H1 (cell line): ENCODE results near the gene CRACDL. TPM values are rescaled to one million over a fixed set of nuclear protein-coding genes. Genes with fewer than 3 reads are reported as not detected.
A peak's percentile ranks its signal among the peaks of the same experiment; 100 is the strongest.

Experiments
- CTCF ChIA-PET: fragments of 300-600 bp; sonication (Branson Sonifier 250); formaldehyde crosslinking; loops from one replicate; lab custom pipeline; 2021; ENCODE audit not compliant: partially characterized antibody; lab: Charles Lee
- POLR2A ChIA-PET: fragments of 300-600 bp; sonication (Branson Sonifier 250); formaldehyde crosslinking; loops from one replicate; lab custom pipeline; 2021; ENCODE audit warnings: inconsistent platforms; ENCODE audit not compliant: partially characterized antibody; lab: Charles Lee
- DNase-seq, 2 experiments: peaks; one replicate each; pipeline versions ENCODE4 v3.0.0 to v3.0.0-alpha.2; 2010 to 2022; ENCODE audit warnings: low spot score in 2 of 2, low read depth in 1 of 2, mixed read lengths in 1 of 2
- FAIRE-seq: peaks from 2 replicates; lab custom pipeline; 2011; peaks lifted over from hg19 to GRCh38; lab: Jason Lieb, UNC
- H2AFZ ChIP-seq: 2 replicates; pipeline ENCODE4 v1.8.1; 2012; ENCODE audit warnings: low read length, inconsistent platforms
- H2AK5ac ChIP-seq: 2 replicates; pipeline ENCODE4 v1.6.1; 2013; ENCODE audit warnings: low read depth, low read length
- H2BK120ac ChIP-seq: replicated peaks from 2 replicates; pipeline ENCODE3; 2013; ENCODE audit warnings: low read depth, low read length, inconsistent platforms
- H2BK12ac ChIP-seq: 2 replicates; pipeline ENCODE4 v1.6.1; 2013; ENCODE audit warnings: low read depth, low read length
- H2BK15ac ChIP-seq: 2 replicates; pipeline ENCODE4 v1.6.1; 2013; ENCODE audit warnings: low read length
- H2BK20ac ChIP-seq: 2 replicates; pipeline ENCODE4 v1.6.1; 2013; ENCODE audit warnings: low read length
- H2BK5ac ChIP-seq: 2 replicates; pipeline ENCODE4 v1.6.1; 2013; ENCODE audit warnings: low read depth, low read length
- H3K14ac ChIP-seq: 2 replicates; pipeline ENCODE4 v1.6.1; 2013; ENCODE audit warnings: inconsistent platforms; ENCODE audit not compliant: insufficient read length
- H3K18ac ChIP-seq: 2 replicates; pipeline ENCODE4 v1.6.1; 2013; ENCODE audit warnings: low read length; ENCODE audit errors: extremely low read depth
- H3K23ac ChIP-seq: 2 replicates; pipeline ENCODE4 v1.6.1; 2013; ENCODE audit warnings: inconsistent platforms; ENCODE audit not compliant: insufficient read length
- H3K23me2 ChIP-seq: 2 replicates; pipeline ENCODE4 v1.6.1; 2013; ENCODE audit warnings: low read depth, low read length
- H3K27ac ChIP-seq: 2 replicates; pipeline ENCODE4 v1.6.1; 2011; ENCODE audit warnings: low read depth, low read length, inconsistent platforms
- H3K27me3 ChIP-seq, 4 experiments: replicated peaks in 1 of 4; 1 replicate in 1 of 4; 2 replicates in 3 of 4; pipeline versions ENCODE4 v1.6.1 to v1.8.1; 2011 to 2013; ENCODE audit warnings: low read length in 3 of 4, mild to moderate bottlenecking in 3 of 4, inconsistent platforms in 2 of 4, mixed read lengths in 2 of 4, moderate library complexity in 1 of 4; ENCODE audit not compliant: control insufficient read depth in 3 of 4, insufficient read depth in 3 of 4; ENCODE audit errors: extremely low read depth in 1 of 4
- H3K36me3 ChIP-seq, 4 experiments: 2 replicates each; pipeline versions ENCODE4 v1.6.1 to v1.8.1; 2011 to 2013; ENCODE audit warnings: mild to moderate bottlenecking in 4 of 4, low read length in 3 of 4, moderate library complexity in 2 of 4, control low read depth in 1 of 4, inconsistent platforms in 1 of 4; ENCODE audit not compliant: insufficient read depth in 4 of 4, control insufficient read depth in 2 of 4
- H3K4ac ChIP-seq: replicated peaks from 2 replicates; pipeline ENCODE3; 2013; ENCODE audit warnings: low read length, low read depth, mixed read lengths, inconsistent platforms; ENCODE audit not compliant: insufficient read length
- H3K4me1 ChIP-seq, 4 experiments: replicated peaks in 1 of 4; 1 replicate in 1 of 4; 2 replicates in 3 of 4; pipeline versions ENCODE4 v1.6.1 to v1.8.1; 2011 to 2013; ENCODE audit warnings: low read length in 3 of 4, inconsistent platforms in 2 of 4, mixed read lengths in 1 of 4; ENCODE audit not compliant: insufficient read depth in 4 of 4, control insufficient read depth in 3 of 4
- H3K4me2 ChIP-seq, 2 experiments: 2 replicates each; pipeline versions ENCODE4 v1.6.1 to v1.8.1; 2011 to 2013; ENCODE audit warnings: low read depth in 2 of 2, low read length in 2 of 2, control low read depth in 1 of 2, inconsistent platforms in 1 of 2, mild to moderate bottlenecking in 1 of 2; ENCODE audit not compliant: insufficient read depth in 1 of 2
- H3K4me3 ChIP-seq, 4 experiments: fragments of 200-600, 300-600 bp in 1 of 4; sonication (generic), shearing (Covaris generic), sonication (Bioruptor Twin) in 1 of 4; 2 replicates each; pipeline versions ENCODE4 v1.5.1 to v1.8.1; 2011 to 2016; ENCODE audit warnings: low read length in 4 of 4, low read depth in 3 of 4, control low read depth in 2 of 4, inconsistent platforms in 2 of 4, mild to moderate bottlenecking in 2 of 4, mixed read lengths in 1 of 4, moderate library complexity in 1 of 4; ENCODE audit not compliant: insufficient read depth in 2 of 4; ENCODE audit errors: extremely low read depth in 1 of 4
- H3K56ac ChIP-seq: replicated peaks from 2 replicates; pipeline ENCODE3; 2013; ENCODE audit warnings: low read depth, mild to moderate bottlenecking, mixed read lengths, low read length, inconsistent platforms; ENCODE audit not compliant: insufficient read length
- H3K79me1 ChIP-seq: 2 replicates; pipeline ENCODE4 v1.6.1; 2013; ENCODE audit warnings: low read depth, low read length, control low read depth
- H3K79me2 ChIP-seq, 2 experiments: 2 replicates each; pipeline versions ENCODE4 v1.6.1 to v1.8.1; 2012 to 2013; ENCODE audit warnings: low read length in 2 of 2, mild to moderate bottlenecking in 2 of 2, inconsistent platforms in 1 of 2; ENCODE audit not compliant: insufficient read depth in 2 of 2, control insufficient read depth in 1 of 2
- H3K9ac ChIP-seq, 4 experiments: replicated peaks in 1 of 4; 1 replicate in 1 of 4; 2 replicates in 3 of 4; pipeline versions ENCODE4 v1.6.1 to v1.8.1; 2011 to 2013; ENCODE audit warnings: low read depth in 3 of 4, low read length in 3 of 4, control low read depth in 2 of 4, mild to moderate bottlenecking in 2 of 4, moderate library complexity in 2 of 4, inconsistent platforms in 1 of 4; ENCODE audit errors: extremely low read depth in 1 of 4
- H3K9me3 ChIP-seq, 2 experiments: 2 replicates each; pipeline versions ENCODE4 v1.6.1 to v1.8.1; 2012 to 2013; ENCODE audit warnings: mild to moderate bottlenecking in 2 of 2, moderate library complexity in 2 of 2, control low read depth in 1 of 2, inconsistent platforms in 1 of 2, low read depth in 1 of 2, low read length in 1 of 2, mixed read lengths in 1 of 2; ENCODE audit not compliant: insufficient read depth in 2 of 2
- H4K20me1 ChIP-seq, 2 experiments: replicated peaks in 1 of 2; 2 replicates each; pipeline versions ENCODE3 to v1.8.1; 2011 to 2013; ENCODE audit warnings: inconsistent platforms in 2 of 2, low read length in 2 of 2, mild to moderate bottlenecking in 1 of 2; ENCODE audit not compliant: insufficient read depth in 2 of 2, control insufficient read depth in 1 of 2
- H4K5ac ChIP-seq: 2 replicates; pipeline ENCODE4 v1.6.1; 2013; ENCODE audit warnings: low read length, low read depth, mixed read lengths, inconsistent platforms; ENCODE audit not compliant: insufficient read length
- H4K8ac ChIP-seq: 2 replicates; pipeline ENCODE4 v1.8.0; 2013; ENCODE audit warnings: mild to moderate bottlenecking, moderate library complexity, low read length, inconsistent platforms; ENCODE audit not compliant: insufficient read depth; ENCODE audit errors: extremely low read depth
- H4K91ac ChIP-seq: replicated peaks from 2 replicates; pipeline ENCODE3; 2013; ENCODE audit warnings: low read length, mixed read lengths, inconsistent platforms; ENCODE audit not compliant: insufficient read length
- BRCA1 ChIP-seq: IDR thresholded peaks from 2 replicates; pipeline ENCODE4 v1.6.1; 2012; ENCODE audit warnings: low read depth, low read length, improper control_type of control experiment
- GABPA ChIP-seq: IDR thresholded peaks from 2 replicates; pipeline ENCODE4 v1.6.1; 2011; ENCODE audit warnings: mild to moderate bottlenecking, low read length, moderate library complexity, borderline replicate concordance; ENCODE audit not compliant: insufficient read depth
- RBBP5 ChIP-seq: IDR thresholded peaks from 2 replicates; pipeline ENCODE4 v1.7.1; 2012; ENCODE audit warnings: low read depth, mild to moderate bottlenecking, inconsistent platforms, low read length, moderate library complexity, borderline replicate concordance
- WGBS, 2 experiments: shearing (Covaris generic) in 1 of 2; methylation state at CpG; one replicate each; pipeline versions ENCODE4 v1.1.6 to v1.1.7; 2013 to 2015; ENCODE audit warnings: low lambda C conversion rate in 2 of 2, mixed read lengths in 2 of 2, inconsistent platforms in 1 of 2, low coverage in 1 of 2, missing lambda C conversion rate in 1 of 2; ENCODE audit not compliant: insufficient replicate concordance in 2 of 2, insufficient coverage in 1 of 2, insufficient read length in 1 of 2; ENCODE audit errors: extremely low coverage in 1 of 2, missing lambda C conversion rate in 1 of 2; 5-methylcytosine and 5-hydroxymethylcytosine counted together
- polyA plus RNA-seq, 7 experiments: library from polyadenylated mRNA; depleted of rRNA in 3 of 7; stranded (reverse) in 5 of 7; unstranded in 2 of 7; fragments of >200 nt in 5 of 7; fragments of 200-250 nt in 2 of 7; gene quantifications; 1 replicate in 5 of 7; 2 replicates in 1 of 7; 4 replicates in 1 of 7; pipeline versions ENCODE4 v1.2.1 to v1.2.3, GENCODE V29; 2011 to 2013; ENCODE audit warnings: missing spikeins in 2 of 7, mixed read lengths in 2 of 7
- total RNA-seq: library from RNA; stranded (reverse); fragmentation: NEBNext Ultra II Directional; extraction: Animal tissue kit (Norgen Biotek cat#: 25700); gene quantifications from 2 replicates; pipeline ENCODE4 v1.2.1, GENCODE V29; 2021

Gene CRACDL
- total and polyA plus RNA-seq, 2 of the 8 experiments (the other 6 are each of a cell fraction or from before 2014, with no cell fraction given) = 0.07 to 0.38 TPM

- no peak for FAIRE-seq
These were observed 178.1 kb downstream of the CRACDL start for GRCh38 chr2:98757904-98758421.

More at GRCh38 chr2:98757904-98758421, 178.1 kb downstream of the CRACDL start:
- Histone ChIP-seq H2AK5ac (no peak overlapping the region), H4K91ac (no peak overlapping the region), H2BK120ac (no peak overlapping the region), H2BK12ac (no peak overlapping the region), H3K27me3 (no peaks in the 10 kb centered on the region), H3K27ac (no peak overlapping the region), H2BK20ac (no peak overlapping the region), H2BK15ac (no peak overlapping the region), H3K9ac (no peak overlapping the region), H4K8ac (no peak overlapping the region), H3K4me3 (no peak overlapping the region), H3K56ac (no peak overlapping the region), H3K36me3 (no peaks in the 10 kb centered on the region), H3K9me3 (no peaks in the 10 kb centered on the region), H3K4ac (no peak overlapping the region), H3K23me2 (no peaks in the 10 kb centered on the region), H3K14ac (no peak overlapping the region), H4K5ac (no peak overlapping the region), H3K4me2 (no peak overlapping the region), H2BK5ac (no peak overlapping the region), H3K23ac (no peak overlapping the region), H3K79me1 (no peaks in the 10 kb centered on the region), H3K18ac (peak overlapping the region; percentile 48; the same call in 1 of the 2 replicates), H3K4me1 (no peaks in the 10 kb centered on the region), H2AFZ (no peak overlapping the region), H4K20me1 (no peaks in the 10 kb centered on the region), H3K79me2 (no peaks in the 10 kb centered on the region)
- no peak for DNase-seq
- no peak for TF ChIP-seq GABPA
- no peak for TF ChIP-seq RBBP5
- TF ChIP-seq BRCA1 = no peak
- 86% methylated on average over 9 of the region's 9 CpGs; no CpG with 5 or more reads in 1 of the 2 experiments for WGBS, 2 experiments
- POLR2A ChIA-PET = no interaction called here
- CTCF ChIA-PET = no interaction called here
